HG03025 (cell line): ENCODE results near the gene PHEX.

Source experiments
- ATAC-seq: cut with Tn5 transposase; IDR thresholded peaks from one replicate; pipeline ENCODE4 v1.9.1; 2021; ENCODE audit warnings: mild to moderate bottlenecking, moderate library complexity; ENCODE audit not compliant: unreplicated experiment, low FRiP score

The PHEX gene

GRCh38 chrX:22095856-22096255 is 63.7 kb downstream of the PHEX start:
- no peak for ATAC-seq

GRCh38 chrX:22097012-22097694 is 65.0 kb downstream of the PHEX start:
- ATAC-seq = no peak

- no peak for ATAC-seq
Measured at GRCh38 chrX:22105231-22105630, 73.1 kb downstream of the PHEX start.

GRCh38 chrX:22105971-22106370 is 73.8 kb downstream of the PHEX start:
- no peak for ATAC-seq

GRCh38 chrX:22109442-22109841 is 77.3 kb downstream of the PHEX start:
- ATAC-seq = no peak

GRCh38 chrX:22110729-22111494 is 78.8 kb downstream of the PHEX start:
- no peak for ATAC-seq

- no peak for ATAC-seq
Measured at GRCh38 chrX:22116605-22117546, 84.8 kb downstream of the PHEX start.

GRCh38 chrX:22117633-22118032 is 85.5 kb downstream of the PHEX start:
- ATAC-seq = no peak

GRCh38 chrX:22118161-22118830 is 86.2 kb downstream of the PHEX start:
- no peak for ATAC-seq

GRCh38 chrX:22121161-22121560 is 89.0 kb downstream of the PHEX start:
- ATAC-seq = no peak

- ATAC-seq = no peak
Measured at GRCh38 chrX:22122510-22122909, 90.4 kb downstream of the PHEX start.

- no peak for ATAC-seq
Measured at GRCh38 chrX:22124098-22124497, 92.0 kb downstream of the PHEX start.

GRCh38 chrX:22125481-22125880 is 93.4 kb downstream of the PHEX start:
- no peak for ATAC-seq

- no peak for ATAC-seq
Measured at GRCh38 chrX:22126327-22126726, 94.2 kb downstream of the PHEX start.

- ATAC-seq = no peak
Measured at GRCh38 chrX:22128961-22129360, 96.8 kb downstream of the PHEX start.

- no peak for ATAC-seq
Measured at GRCh38 chrX:22134681-22135080, 102.6 kb downstream of the PHEX start.

GRCh38 chrX:22135171-22135711 is 103.1 kb downstream of the PHEX start:
- ATAC-seq = no peak

GRCh38 chrX:22135994-22136684 is 104.0 kb downstream of the PHEX start:
- ATAC-seq = no peak

GRCh38 chrX:22136711-22137110 is 104.6 kb downstream of the PHEX start:
- ATAC-seq = no peak

- no peak for ATAC-seq
Measured at GRCh38 chrX:22139822-22140221, 107.7 kb downstream of the PHEX start.
